Activated B cell treated with CpG ODN at 0.5 μM for 24 hours (primary cell): ENCODE results near the gene B4GALNT3. TPM values are rescaled to one million over a fixed set of nuclear protein-coding genes. Genes with fewer than 3 reads are reported as not detected.

Source experiments
- ATAC-seq: fragments of 200-7000 bp; cut with Tn5 transposase; one replicate; pipeline ENCODE4 v1.10.0; 2021; ENCODE audit warnings: low read depth, mild to moderate bottlenecking, moderate library complexity
- CTCF ChIA-PET: fragments of 350-600 bp; sonication (Branson Sonifier 250); formaldehyde crosslinking; loops from one replicate; lab custom pipeline; 2021; ENCODE audit warnings: antibody characterized with exemption; lab: Charles Lee
- POLR2A ChIA-PET: fragments of 350-600 bp; sonication (Branson Sonifier 250); formaldehyde crosslinking; loops from one replicate; lab custom pipeline; 2021; ENCODE audit warnings: antibody characterized with exemption; lab: Charles Lee
- DNase-seq: peaks from one replicate; pipeline ENCODE4 v3.0.0; 2022
- H3K27ac Mint-ChIP-seq: one replicate; pipeline ENCODE4 v1.8.0; 2020; ENCODE audit warnings: mixed read lengths
- H3K27me3 Mint-ChIP-seq: one replicate; pipeline ENCODE4 v1.8.0; 2021; ENCODE audit warnings: mixed read lengths
- H3K36me3 Mint-ChIP-seq: one replicate; pipeline ENCODE4 v1.8.0; 2021; ENCODE audit warnings: low read depth, mixed read lengths
- H3K4me1 Mint-ChIP-seq: one replicate; pipeline ENCODE4 v1.8.0; 2021; ENCODE audit warnings: mixed read lengths
- H3K4me3 Mint-ChIP-seq: one replicate; pipeline ENCODE4 v1.8.0; 2020; ENCODE audit warnings: mild to moderate bottlenecking, mixed read lengths
- H3K9me3 Mint-ChIP-seq: one replicate; pipeline ENCODE4 v1.8.0; 2020; ENCODE audit warnings: mixed read lengths
- CTCF ChIP-seq: fragments of 200-600 bp; IDR thresholded peaks from one replicate; pipeline ENCODE4 v1.8.0; 2022; ENCODE audit warnings: antibody characterized with exemption, mild to moderate bottlenecking
- intact Hi-C: fragments of 100-400 bp; cut with micrococcal nuclease; formaldehyde crosslinking; loops from one replicate; pipeline ENCODE4 v1.15.1; 2024
- total RNA-seq: library from RNA; stranded (reverse); gene quantifications from 2 replicates; pipeline ENCODE4 v1.2.3, GENCODE V29; 2022

The B4GALNT3 gene
- total RNA-seq, 1 donor from 2014 or later: not detected

- intact Hi-C loops: no loop called here
- TF ChIP-seq CTCF: no peak
- Mint-ChIP-seq H3K36me3 (no peaks in the 10 kb centered on the region), H3K9me3 (no peaks in the 10 kb centered on the region), H3K4me3 (no peak overlapping the region), H3K27me3 (peaks cover 19% of the 10 kb centered on the region), H3K4me1 (peaks cover 3% of the 10 kb centered on the region), H3K27ac (no peak overlapping the region)
- ChIA-PET POLR2A (no interaction called here), CTCF (no interaction called here)
- ATAC-seq (no peak), DNase-seq (no peak)
Observed at GRCh38 chr12:541676-542324, 82.1 kb downstream of the B4GALNT3 start.

GRCh38 chr12:542395-543113 is 82.8 kb downstream of the B4GALNT3 start:
- TF ChIP-seq CTCF: no peak
- Mint-ChIP-seq H3K4me1 (peaks cover 7% of the 10 kb centered on the region), H3K36me3 (no peaks in the 10 kb centered on the region), H3K9me3 (no peaks in the 10 kb centered on the region), H3K27me3 (peaks cover 23% of the 10 kb centered on the region), H3K27ac (no peak overlapping the region), H3K4me3 (no peak overlapping the region)
- ATAC-seq (no peak), DNase-seq (no peak)
- CTCF ChIA-PET: no interaction called here
- intact Hi-C loops: no loop called here
- POLR2A ChIA-PET: no interaction called here

GRCh38 chr12:543114-543451 is 83.3 kb downstream of the B4GALNT3 start:
- no peaks in the 10 kb centered on the region for H3K36me3 Mint-ChIP-seq
- intact Hi-C loops: no loop called here
- DNase-seq: no peak
- TF ChIP-seq CTCF: no peak
- ATAC-seq: no peak
- H3K4me1 Mint-ChIP-seq: peaks cover 7% of the 10 kb centered on the region
- no peak overlapping the region for H3K27ac Mint-ChIP-seq
- POLR2A ChIA-PET: no interaction called here
- CTCF ChIA-PET: no interaction called here
- peaks cover 26% of the 10 kb centered on the region for H3K27me3 Mint-ChIP-seq
- no peaks in the 10 kb centered on the region for H3K9me3 Mint-ChIP-seq
- H3K4me3 Mint-ChIP-seq: no peak overlapping the region

GRCh38 chr12:544142-544541 is 84.4 kb downstream of the B4GALNT3 start:
- Mint-ChIP-seq H3K27me3 (peaks cover 28% of the 10 kb centered on the region), H3K27ac (no peak overlapping the region), H3K36me3 (no peaks in the 10 kb centered on the region), H3K4me3 (no peak overlapping the region), H3K9me3 (no peaks in the 10 kb centered on the region), H3K4me1 (peaks cover 7% of the 10 kb centered on the region)
- ATAC-seq (no peak), DNase-seq (no peak)
- intact Hi-C loops: no loop called here
- ChIA-PET POLR2A (no interaction called here), CTCF (interaction anchor here (1.3 kb wide), 1 partner anchor 102 kb away, joined by 4 read pairs; no protein-coding TSS in a partner anchor)
- no peak for TF ChIP-seq CTCF

- Mint-ChIP-seq H3K27ac (no peak overlapping the region), H3K9me3 (no peaks in the 10 kb centered on the region), H3K36me3 (no peaks in the 10 kb centered on the region), H3K4me1 (peaks cover 7% of the 10 kb centered on the region), H3K4me3 (no peak overlapping the region), H3K27me3 (peaks cover 32% of the 10 kb centered on the region)
- ATAC-seq (no peak), DNase-seq (no peak)
- no peak for TF ChIP-seq CTCF
- POLR2A ChIA-PET: no interaction called here
- intact Hi-C loops: no loop called here
- CTCF ChIA-PET: interaction anchor here (1.3 kb wide), 1 partner anchor 103 kb away, joined by 4 read pairs; no protein-coding TSS in a partner anchor
Observed at GRCh38 chr12:544941-545635, 85.3 kb downstream of the B4GALNT3 start.
